ENCODE results near the gene ZMIZ1. TPM values are rescaled to one million over a fixed set of nuclear protein-coding genes. Genes with fewer than 3 reads are reported as not detected.

ZMIZ1 gene
- 24.0 TPM for polyA plus RNA-seq (2012; ENCODE audit: insufficient read depth, insufficient read length)

GRCh38 chr10:79068562-79069324 lies at the start of gene ZMIZ1:
ZMIZ1 (plus strand) TSS chr10:79068966; CDS start chr10:79201633, 132,667 bp downstream.
- peak; percentile 55 for DNase-seq (ENCODE audit: low read depth, low spot score)
- peak within 1 kb of the TSS; percentile 73 for H3K4me3 ChIP-seq (ENCODE audit: low read length)

GRCh38 chr10:79019441-79020014 lies 49.2 kb upstream of the ZMIZ1 start:
- no peak for DNase-seq (ENCODE audit: low read depth, low spot score)
- no peak overlapping the region for H3K4me3 ChIP-seq (ENCODE audit: low read length)

- no peak for DNase-seq (ENCODE audit: low read depth, low spot score)
- no peak overlapping the region for H3K4me3 ChIP-seq (ENCODE audit: low read length)
These were observed 48.7 kb upstream of the ZMIZ1 start for GRCh38 chr10:79020015-79020491.

GRCh38 chr10:79020605-79021004 lies 48.2 kb upstream of the ZMIZ1 start:
- no peak for DNase-seq (ENCODE audit: low read depth, low spot score)
- no peak overlapping the region for H3K4me3 ChIP-seq (ENCODE audit: low read length)

- DNase-seq (ENCODE audit: low read depth, low spot score): no peak
- no peak overlapping the region for H3K4me3 ChIP-seq (ENCODE audit: low read length)
These were observed 47.3 kb upstream of the ZMIZ1 start for GRCh38 chr10:79021331-79021907.

GRCh38 chr10:79021948-79022499 lies 46.7 kb upstream of the ZMIZ1 start:
- no peak overlapping the region for H3K4me3 ChIP-seq (ENCODE audit: low read length)
- no peak for DNase-seq (ENCODE audit: low read depth, low spot score)

GRCh38 chr10:79022565-79023230 lies 46.1 kb upstream of the ZMIZ1 start:
- DNase-seq (ENCODE audit: low read depth, low spot score): peak; percentile 23
- no peak overlapping the region for H3K4me3 ChIP-seq (ENCODE audit: low read length)

GRCh38 chr10:79023240-79024162 lies 45.3 kb upstream of the ZMIZ1 start:
- H3K4me3 ChIP-seq (ENCODE audit: low read length): no peak overlapping the region
- DNase-seq (ENCODE audit: low read depth, low spot score): no peak

GRCh38 chr10:79024296-79024695 lies 44.5 kb upstream of the ZMIZ1 start:
- DNase-seq (ENCODE audit: low read depth, low spot score): no peak
- no peak overlapping the region for H3K4me3 ChIP-seq (ENCODE audit: low read length)

GRCh38 chr10:79024720-79025198 lies 44.0 kb upstream of the ZMIZ1 start:
- no peak overlapping the region for H3K4me3 ChIP-seq (ENCODE audit: low read length)
- no peak for DNase-seq (ENCODE audit: low read depth, low spot score)

GRCh38 chr10:79025199-79025832 lies 43.5 kb upstream of the ZMIZ1 start:
- peak; percentile 50 for DNase-seq (ENCODE audit: low read depth, low spot score)
- H3K4me3 ChIP-seq (ENCODE audit: low read length): no peak overlapping the region

- H3K4me3 ChIP-seq (ENCODE audit: low read length): no peak overlapping the region
- DNase-seq (ENCODE audit: low read depth, low spot score): no peak
These were observed 42.4 kb upstream of the ZMIZ1 start for GRCh38 chr10:79026341-79026761.

GRCh38 chr10:79026806-79027146 lies 42.0 kb upstream of the ZMIZ1 start:
- H3K4me3 ChIP-seq (ENCODE audit: low read length): no peak overlapping the region
- no peak for DNase-seq (ENCODE audit: low read depth, low spot score)

GRCh38 chr10:79027147-79028055 lies 41.4 kb upstream of the ZMIZ1 start:
- peak; percentile 60 for DNase-seq (ENCODE audit: low read depth, low spot score)
- no peak overlapping the region for H3K4me3 ChIP-seq (ENCODE audit: low read length)

- no peak overlapping the region for H3K4me3 ChIP-seq (ENCODE audit: low read length)
- no peak for DNase-seq (ENCODE audit: low read depth, low spot score)
These were observed 40.7 kb upstream of the ZMIZ1 start for GRCh38 chr10:79028056-79028430.

- DNase-seq (ENCODE audit: low read depth, low spot score): no peak
- H3K4me3 ChIP-seq (ENCODE audit: low read length): no peak overlapping the region
These were observed 40.2 kb upstream of the ZMIZ1 start for GRCh38 chr10:79028451-79029010.

Measured in Jurkat, Clone E6-1 (cell line).